Measurements from ENCODE around the gene MANEA. TPM values are rescaled to one million over a fixed set of nuclear protein-coding genes. Genes with fewer than 3 reads are reported as not detected.

Gene MANEA
- total and polyA plus RNA-seq, 2 of the 4 experiments (the other 2 are of a cell fraction) = 3.9 to 9.0 TPM

DNA sequence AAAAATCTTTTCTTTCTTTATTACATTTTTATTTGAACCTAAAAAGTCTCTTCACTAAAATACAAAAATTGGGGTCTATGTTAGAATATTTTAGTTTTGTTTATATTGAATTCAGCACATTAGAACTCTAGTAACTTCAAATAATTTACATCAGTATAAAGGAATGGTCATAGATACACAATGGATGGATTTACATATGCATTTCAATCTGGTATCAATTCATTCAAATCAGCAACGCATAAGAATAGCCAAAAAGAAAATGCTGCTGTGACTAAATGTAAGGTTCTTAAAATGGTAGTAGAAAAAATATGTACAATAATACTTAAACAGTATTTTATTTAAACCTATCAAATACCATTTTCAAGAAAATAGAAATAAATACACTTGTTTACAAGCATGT, 47.6 kb upstream of the MANEA start:
- no peak overlapping the region for H3K18ac ChIP-seq (ENCODE audit: low read depth, low read length)
- in situ Hi-C loops (cut with MboI; ENCODE audit: low sequenced_read_pairs) (no loop called here), intact Hi-C loops (cut with micrococcal nuclease) (no loop called here), dilution Hi-C loops (cut with HindIII; ENCODE audit: low sequenced_read_pairs, unreplicated experiment) (no loop called here)
- no peak for DNase-seq
- H4K5ac ChIP-seq (ENCODE audit: low read depth, low read length) = no peak overlapping the region
- no peak overlapping the region for H2AK9ac ChIP-seq (replicated peaks; ENCODE audit: low read depth, low read length, poor library complexity)
- no peak overlapping the region for H3K27ac ChIP-seq (ENCODE audit: insufficient read depth, low read length)
- H2BK20ac ChIP-seq (ENCODE audit: low read depth, low read length) = no peak overlapping the region
- H4K8ac ChIP-seq (ENCODE audit: low read depth in 2 of 2, low read length in 2 of 2) = no peak overlapping the region
- no peak overlapping the region for H2AK5ac ChIP-seq (ENCODE audit: low read depth, low read length)
- no peak overlapping the region for H3K9ac ChIP-seq (ENCODE audit: low read depth, low read length)
- no peak overlapping the region for H3K4me2 ChIP-seq (ENCODE audit: low read depth, low read length)
- H2BK120ac ChIP-seq (ENCODE audit: low read depth, low read length) = no peak overlapping the region
- H4K91ac ChIP-seq (ENCODE audit: insufficient read depth, low read depth, low read length) = no peak overlapping the region
- TF ChIP-seq RFX5 (IDR thresholded peaks at IDR 0.05; ENCODE audit: low read depth, low read length) (no peak), SMC3 (IDR thresholded peaks at IDR 0.05; ENCODE audit: low read depth, low read length) (no peak), MXI1 (IDR thresholded peaks at IDR 0.05; ENCODE audit: borderline replicate concordance, low read depth, low read length) (no peak), BHLHE40 (IDR thresholded peaks at IDR 0.05; ENCODE audit: low read depth, low read length) (no peak), CTCF (conservative IDR thresholded peaks at IDR 0.05; ENCODE audit: low read depth, low read length) (no peak), MAFK (IDR thresholded peaks at IDR 0.05; ENCODE audit: low read depth, low read length) (no peak), USF2 (IDR thresholded peaks at IDR 0.05; ENCODE audit: low read depth, low read length) (no peak), FOS (IDR thresholded peaks at IDR 0.05; ENCODE audit: low read depth, low read length) (no peak), RCOR1 (IDR thresholded peaks at IDR 0.05; ENCODE audit: insufficient replicate concordance, low read length) (no peak), NFE2L2 (IDR thresholded peaks at IDR 0.05; ENCODE audit: low read depth, low read length) (no peak), RAD21 (IDR thresholded peaks at IDR 0.05; ENCODE audit: low read length) (no peak), CEBPB (IDR thresholded peaks at IDR 0.05; ENCODE audit: low read depth, low read length) (no peak), MAZ (IDR thresholded peaks at IDR 0.05; ENCODE audit: borderline replicate concordance, low read depth, low read length) (no peak), CHD1 (IDR thresholded peaks at IDR 0.05; ENCODE audit: low read depth, low read length) (no peak)
- TF ChIP-seq, protein P1, sequence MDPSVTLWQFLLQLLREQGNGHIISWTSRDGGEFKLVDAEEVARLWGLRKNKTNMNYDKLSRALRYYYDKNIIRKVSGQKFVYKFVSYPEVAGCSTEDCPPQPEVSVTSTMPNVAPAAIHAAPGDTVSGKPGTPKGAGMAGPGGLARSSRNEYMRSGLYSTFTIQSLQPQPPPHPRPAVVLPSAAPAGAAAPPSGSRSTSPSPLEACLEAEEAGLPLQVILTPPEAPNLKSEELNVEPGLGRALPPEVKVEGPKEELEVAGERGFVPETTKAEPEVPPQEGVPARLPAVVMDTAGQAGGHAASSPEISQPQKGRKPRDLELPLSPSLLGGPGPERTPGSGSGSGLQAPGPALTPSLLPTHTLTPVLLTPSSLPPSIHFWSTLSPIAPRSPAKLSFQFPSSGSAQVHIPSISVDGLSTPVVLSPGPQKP (IDR thresholded peaks at IDR 0.05; ENCODE audit: borderline replicate concordance, low read depth, low read length) = no peak
- H3K36me3 ChIP-seq (ENCODE audit: control insufficient read depth, insufficient read depth, low read length) = no peaks in the 10 kb centered on the region
- H3K4ac ChIP-seq (ENCODE audit: low read depth, low read length) = no peak overlapping the region
- H3K56ac ChIP-seq (ENCODE audit: extremely low read depth, insufficient read depth, low read length) = no peak overlapping the region
- H3K14ac ChIP-seq (replicated peaks; ENCODE audit: low read depth, low read length) = no peak overlapping the region
- no peak for ATAC-seq (ENCODE audit: low read depth)
- H3K9me3 ChIP-seq (ENCODE audit: control insufficient read depth, insufficient read depth, low read length) = no peaks in the 10 kb centered on the region
- WGBS, 2 experiments (ENCODE audit: extremely low coverage in 2 of 2, insufficient read length in 1 of 2) = no CpG with 5 or more reads among the region's 1 CpG
- H3K79me1 ChIP-seq (ENCODE audit: low read depth in 1 of 2, low read length in 2 of 2) = no peaks in the 10 kb centered on the region
- ChIA-PET POLR2A (ENCODE audit: unreplicated experiment) (no interaction called here), CTCF (no interaction called here)
- H3K4me1 ChIP-seq (ENCODE audit: control insufficient read depth, insufficient read depth, low read length) = no peaks in the 10 kb centered on the region
- no peaks in the 10 kb centered on the region for H3K9me1 ChIP-seq (ENCODE audit: insufficient read depth, low read length)
- no peak overlapping the region for H3K4me3 ChIP-seq (ENCODE audit: insufficient read depth, low read depth, low read length)
- no peak overlapping the region for H2AFZ ChIP-seq (replicated peaks; ENCODE audit: low read length, poor library complexity)
- no TSS peak for BruUV-seq (replicated peaks)
- H3K27me3 ChIP-seq (ENCODE audit: control insufficient read depth, insufficient read depth, low read length) = no peaks in the 10 kb centered on the region
- H2BK5ac ChIP-seq (ENCODE audit: low read depth, low read length, poor library complexity, severe bottlenecking) = no peak overlapping the region
- H4K20me1 ChIP-seq (ENCODE audit: insufficient read depth, low read length) = no peaks in the 10 kb centered on the region
- no peak overlapping the region for H2BK15ac ChIP-seq (ENCODE audit: low read depth, low read length)
- H3K23ac ChIP-seq (ENCODE audit: low read depth, low read length) = no peak overlapping the region

All from IMR-90 (cell line).